AG04449 (cell line): ENCODE measurements around the gene GOLGA6L10.
"Not testable (repeated sequence)": the region's sequence is repeated elsewhere in the genome, so short reads cannot be mapped to it uniquely, and the experiment has no call there.

ENCODE experiments used
- CTCF ChIA-PET: fragments of 350-600 bp; formaldehyde crosslinking; extraction: SDS; loops from one replicate; lab custom pipeline; 2021; ENCODE audit warnings: antibody characterized with exemption; lab: Yijun Ruan, JAX
- POLR2A ChIA-PET: fragments of 400-600, 350-600 bp; formaldehyde crosslinking; extraction: SDS; loops from one replicate; lab custom pipeline; 2020; ENCODE audit warnings: antibody characterized with exemption, inconsistent platforms; lab: Yijun Ruan, JAX
- DNase-seq: peaks from one replicate; pipeline ENCODE4 v3.0.0-alpha.2; 2010; ENCODE audit warnings: low read depth, low spot score
- H3K4me3 ChIP-seq: 2 replicates; pipeline ENCODE4 v1.5.1; 2011; ENCODE audit warnings: low read depth, mild to moderate bottlenecking, control low read depth, low read length
- CTCF ChIP-seq: IDR thresholded peaks from one replicate; pipeline ENCODE4 v1.5.1; 2011; ENCODE audit warnings: mild to moderate bottlenecking, moderate library complexity, low read length, control low read depth, inconsistent platforms; ENCODE audit not compliant: insufficient read depth; ENCODE audit errors: missing control alignments

Gene GOLGA6L10

GRCh38 chr15:82325646-82326045 lies 23.6 kb downstream of the GOLGA6L10 start:
- POLR2A ChIA-PET, H3K4me3 ChIP-seq, DNase-seq, CTCF ChIA-PET: not testable (repeated sequence)

- H3K4me3 ChIP-seq, POLR2A ChIA-PET, CTCF ChIA-PET, DNase-seq: not testable (repeated sequence)
Observed at GRCh38 chr15:82324831-82325230, 24.4 kb downstream of the GOLGA6L10 start.

GRCh38 chr15:82322488-82322887 lies 26.8 kb downstream of the GOLGA6L10 start:
- H3K4me3 ChIP-seq, POLR2A ChIA-PET, CTCF ChIA-PET, DNase-seq: not testable (repeated sequence)

GRCh38 chr15:82320861-82321260 lies 28.4 kb downstream of the GOLGA6L10 start:
- H3K4me3 ChIP-seq, DNase-seq, CTCF ChIA-PET, POLR2A ChIA-PET: not testable (repeated sequence)

- CTCF ChIA-PET, DNase-seq, POLR2A ChIA-PET, H3K4me3 ChIP-seq: not testable (repeated sequence)
Observed at GRCh38 chr15:82319522-82320278, 29.6 kb downstream of the GOLGA6L10 start.

GRCh38 chr15:82318281-82318680 lies 31.0 kb downstream of the GOLGA6L10 start:
- CTCF ChIA-PET, DNase-seq, H3K4me3 ChIP-seq, POLR2A ChIA-PET: not testable (repeated sequence)

GRCh38 chr15:82317516-82317915 lies 31.8 kb downstream of the GOLGA6L10 start:
- POLR2A ChIA-PET, CTCF ChIA-PET, DNase-seq, H3K4me3 ChIP-seq: not testable (repeated sequence)

- H3K4me3 ChIP-seq, result no peak overlapping the region
- no peak for DNase-seq
- TF ChIP-seq CTCF, result no peak
- POLR2A ChIA-PET, result no interaction called here
- CTCF ChIA-PET, result no interaction called here
Observed at GRCh38 chr15:82317091-82317489, 32.2 kb downstream of the GOLGA6L10 start.

- H3K4me3 ChIP-seq, POLR2A ChIA-PET, DNase-seq, CTCF ChIA-PET: not testable (repeated sequence)
Observed at GRCh38 chr15:82316247-82317090, 32.8 kb downstream of the GOLGA6L10 start.

GRCh38 chr15:82315519-82316246 lies 33.6 kb downstream of the GOLGA6L10 start:
- no peak overlapping the region for H3K4me3 ChIP-seq
- no peak for TF ChIP-seq CTCF
- POLR2A ChIA-PET, result no interaction called here
- CTCF ChIA-PET, result interaction anchor here (0.6 kb wide), 1 partner anchor 210 kb away, joined by 3 read pairs; no protein-coding TSS in a partner anchor
- no peak for DNase-seq
